C4-2B (cell line): ENCODE measurements around the gene SCARB2.

Experiments
- ZFX ChIP-seq: fragments of 450-650 bp; IDR thresholded peaks from 2 replicates; pipeline ENCODE4 v1.6.1; 2017
- TF ChIP-seq, protein P1 (sequence below): fragments of 450-650 bp; conservative IDR thresholded peaks from 2 replicates; pipeline ENCODE4 v1.5.1; 2017; ENCODE audit warnings: mild to moderate bottlenecking

DNA sequence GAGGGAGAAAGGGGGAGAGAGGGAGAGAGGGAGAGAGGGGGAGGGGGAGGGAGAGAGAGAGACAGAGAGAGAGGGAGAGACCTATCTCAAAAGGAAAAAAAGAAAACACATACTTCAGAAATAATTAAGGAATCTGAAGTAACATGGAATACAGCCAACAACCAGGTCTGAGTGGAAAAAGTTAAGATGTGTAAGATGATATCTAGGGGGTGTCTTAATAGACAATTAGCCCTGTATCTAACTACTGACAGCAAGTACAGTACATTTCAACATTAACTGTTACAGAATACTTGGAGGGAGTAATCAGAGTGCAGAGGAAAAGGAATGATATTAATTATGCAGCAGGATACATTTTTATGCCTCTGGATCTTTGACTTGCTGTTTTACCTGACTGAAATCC is 87.8 kb downstream of the SCARB2 start:
- TF ChIP-seq ZFX: no peak
- TF ChIP-seq, protein P1, sequence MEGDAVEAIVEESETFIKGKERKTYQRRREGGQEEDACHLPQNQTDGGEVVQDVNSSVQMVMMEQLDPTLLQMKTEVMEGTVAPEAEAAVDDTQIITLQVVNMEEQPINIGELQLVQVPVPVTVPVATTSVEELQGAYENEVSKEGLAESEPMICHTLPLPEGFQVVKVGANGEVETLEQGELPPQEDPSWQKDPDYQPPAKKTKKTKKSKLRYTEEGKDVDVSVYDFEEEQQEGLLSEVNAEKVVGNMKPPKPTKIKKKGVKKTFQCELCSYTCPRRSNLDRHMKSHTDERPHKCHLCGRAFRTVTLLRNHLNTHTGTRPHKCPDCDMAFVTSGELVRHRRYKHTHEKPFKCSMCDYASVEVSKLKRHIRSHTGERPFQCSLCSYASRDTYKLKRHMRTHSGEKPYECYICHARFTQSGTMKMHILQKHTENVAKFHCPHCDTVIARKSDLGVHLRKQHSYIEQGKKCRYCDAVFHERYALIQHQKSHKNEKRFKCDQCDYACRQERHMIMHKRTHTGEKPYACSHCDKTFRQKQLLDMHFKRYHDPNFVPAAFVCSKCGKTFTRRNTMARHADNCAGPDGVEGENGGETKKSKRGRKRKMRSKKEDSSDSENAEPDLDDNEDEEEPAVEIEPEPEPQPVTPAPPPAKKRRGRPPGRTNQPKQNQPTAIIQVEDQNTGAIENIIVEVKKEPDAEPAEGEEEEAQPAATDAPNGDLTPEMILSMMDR: no peak
